ENCODE results near the gene C16orf96.

DNA sequence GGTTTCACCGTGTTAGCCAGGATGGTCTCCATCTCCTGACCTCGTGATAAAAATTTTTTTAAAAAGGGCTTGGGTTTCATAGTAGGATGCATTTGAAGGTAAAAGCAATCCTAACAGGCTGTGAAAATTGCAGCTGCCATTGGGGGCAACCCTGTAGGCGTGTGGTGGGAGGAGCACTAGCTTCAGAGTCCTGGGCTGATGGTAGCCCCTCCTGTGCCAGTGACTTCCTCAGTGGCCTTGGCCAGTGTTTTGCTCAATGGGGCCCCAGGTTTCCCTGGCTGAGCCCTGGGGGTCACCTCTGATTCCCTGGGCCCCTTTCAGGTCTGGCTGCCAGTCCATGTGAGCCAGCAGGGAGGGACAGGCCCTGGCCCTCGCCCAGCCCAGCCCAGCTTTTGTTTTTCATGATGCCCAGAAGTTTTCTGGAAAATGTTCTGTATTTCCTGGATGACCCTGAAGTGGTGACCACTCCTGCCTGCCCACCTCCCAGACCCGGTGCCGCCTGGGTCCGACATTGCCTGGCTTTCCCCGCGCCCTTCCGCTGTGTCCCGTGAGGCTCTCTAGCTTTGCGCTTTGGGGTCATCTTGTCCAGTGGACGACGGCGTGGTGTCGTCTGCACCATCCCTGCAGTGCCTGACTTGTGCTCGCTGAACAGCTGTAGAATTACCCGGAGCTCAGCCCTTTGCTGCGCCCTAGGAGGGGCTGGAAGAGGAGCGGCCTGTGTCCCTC is 77.9 kb downstream of the C16orf96 start:
- no peak for TF ChIP-seq EZH2 (IDR thresholded peaks at IDR 0.05; ENCODE audit: borderline replicate concordance, insufficient read depth, low read depth, low read length, poor library complexity, severe bottlenecking)
- no peak for TF ChIP-seq CTCF (IDR thresholded peaks at IDR 0.05)
